Sigmoid colon (tissue), 4 donors: ENCODE measurements around the gene EPHA4.

Experiments used
- POLR2A ChIP-seq, 2 donors: fragments of 450-650 bp; IDR thresholded peaks; one replicate each; pipeline ENCODE4 v1.6.1; 2016; ENCODE audit warnings: antibody characterized with exemption in 2 of 2, mild to moderate bottlenecking in 2 of 2, moderate library complexity in 2 of 2
- POLR2AphosphoS5 ChIP-seq, 4 donors: sonication (generic); formaldehyde crosslinking; IDR thresholded peaks; one replicate each; pipeline ENCODE4 v1.6.1; 2017; ENCODE audit warnings: antibody characterized with exemption in 4 of 4
- TF ChIP-seq, protein P1 (sequence below), 4 experiments: fragments of 450-650 bp in 3 of 4; fragments of 200-600 bp in 1 of 4; IDR thresholded peaks; one replicate each; pipeline ENCODE4 v1.5.1; 2016 to 2019; ENCODE audit warnings: antibody characterized with exemption in 4 of 4, mild to moderate bottlenecking in 3 of 4, moderate library complexity in 2 of 4

DNA sequence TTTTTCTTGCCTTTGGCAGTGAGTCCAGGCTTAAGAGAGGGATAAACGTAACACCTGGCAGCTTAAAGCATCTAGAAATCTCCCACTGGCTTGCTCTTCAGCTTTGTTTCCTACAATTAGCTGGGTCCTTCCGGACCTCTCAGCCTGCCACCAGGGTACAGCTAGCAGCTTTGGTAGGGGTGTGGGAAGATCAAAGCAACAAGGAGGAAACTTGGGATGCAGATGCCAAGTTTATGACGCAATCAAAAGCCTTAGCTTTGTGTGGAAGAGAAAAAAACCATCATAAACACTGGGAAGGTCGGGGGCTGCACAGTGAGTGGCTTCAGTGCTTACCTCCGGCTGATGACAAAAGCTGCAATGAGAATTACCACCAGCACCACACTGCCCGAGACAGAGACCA lies 116.9 kb downstream of the EPHA4 start:
- TF ChIP-seq POLR2A (IDR thresholded peaks at IDR 0.05) (no peak), POLR2AphosphoS5 (IDR thresholded peaks at IDR 0.05) (no peak)
- TF ChIP-seq, protein P1, sequence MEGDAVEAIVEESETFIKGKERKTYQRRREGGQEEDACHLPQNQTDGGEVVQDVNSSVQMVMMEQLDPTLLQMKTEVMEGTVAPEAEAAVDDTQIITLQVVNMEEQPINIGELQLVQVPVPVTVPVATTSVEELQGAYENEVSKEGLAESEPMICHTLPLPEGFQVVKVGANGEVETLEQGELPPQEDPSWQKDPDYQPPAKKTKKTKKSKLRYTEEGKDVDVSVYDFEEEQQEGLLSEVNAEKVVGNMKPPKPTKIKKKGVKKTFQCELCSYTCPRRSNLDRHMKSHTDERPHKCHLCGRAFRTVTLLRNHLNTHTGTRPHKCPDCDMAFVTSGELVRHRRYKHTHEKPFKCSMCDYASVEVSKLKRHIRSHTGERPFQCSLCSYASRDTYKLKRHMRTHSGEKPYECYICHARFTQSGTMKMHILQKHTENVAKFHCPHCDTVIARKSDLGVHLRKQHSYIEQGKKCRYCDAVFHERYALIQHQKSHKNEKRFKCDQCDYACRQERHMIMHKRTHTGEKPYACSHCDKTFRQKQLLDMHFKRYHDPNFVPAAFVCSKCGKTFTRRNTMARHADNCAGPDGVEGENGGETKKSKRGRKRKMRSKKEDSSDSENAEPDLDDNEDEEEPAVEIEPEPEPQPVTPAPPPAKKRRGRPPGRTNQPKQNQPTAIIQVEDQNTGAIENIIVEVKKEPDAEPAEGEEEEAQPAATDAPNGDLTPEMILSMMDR (IDR thresholded peaks at IDR 0.05), result no peak
